ENCODE data around the gene TMEM272. TPM values are rescaled to one million over a fixed set of nuclear protein-coding genes. Genes with fewer than 3 reads are reported as not detected.

TMEM272 gene
- total RNA-seq, 1 experiment from 2014 or later, result 0.17 TPM

- BruUV-seq (replicated peaks), result no TSS peak
- RAD21 ChIA-PET (ENCODE audit: low non-redundant PET in 1 of 2, low total read pairs in 2 of 2, uncharacterized antibody in 2 of 2, unreplicated experiment in 2 of 2), result interaction anchor here in 1 of 2 experiments (0.6 kb wide), 1 partner anchor 265 kb away, joined by 5 read pairs; no protein-coding TSS in a partner anchor
- Histone ChIP-seq H3K36me3 (ENCODE audit: control insufficient read depth in 1 of 2, insufficient read depth in 2 of 2, low read length in 2 of 2) (no peaks in the 10 kb centered on the region), H4K20me1 (ENCODE audit: insufficient read depth) (no peaks in the 10 kb centered on the region), H3K9me2 (ENCODE audit: insufficient read depth) (no peaks in the 10 kb centered on the region), H2AFZ (ENCODE audit: low read depth, low read length, poor library complexity, severe bottlenecking) (no peak overlapping the region), H3K9ac (ENCODE audit: low read length) (no peak overlapping the region), H3K27me3 (ENCODE audit: insufficient read depth, low read length) (peaks cover 6% of the 10 kb centered on the region; the same call in 1 of the 2 replicates), H3K4me3 (replicated peaks in 1 of 2; ENCODE audit: low read depth in 1 of 2, low read length in 2 of 2) (no peak overlapping the region), H3K9me3 (ENCODE audit: control insufficient read depth in 1 of 2, insufficient read depth in 1 of 2, low read depth in 1 of 2, low read length in 2 of 2) (no peaks in the 10 kb centered on the region), H3K27ac (ENCODE audit: low read depth, low read length) (no peak overlapping the region), H3K79me2 (ENCODE audit: insufficient read depth, low read length) (no peaks in the 10 kb centered on the region), H3K4me2 (ENCODE audit: low read length) (no peak overlapping the region), H3K4me1 (ENCODE audit: control insufficient read depth in 1 of 2, insufficient read depth in 2 of 2, low read length in 2 of 2) (peaks cover 0 to 8% of the 10 kb centered on the region in 2 experiments; a peak in 3 of 4 replicates)
- DNase-seq (ENCODE audit: low read depth, low spot score) (no peak), ATAC-seq (no peak)
- TF ChIP-seq RAD21 (IDR thresholded peaks at IDR 0.05; ENCODE audit: low read depth), result no peak
- TF ChIP-seq YY1 (IDR thresholded peaks at IDR 0.05; ENCODE audit: extremely low read depth, insufficient replicate concordance, low read depth, low read length), result no peak
- TF ChIP-seq REST (IDR thresholded peaks at IDR 0.05; ENCODE audit: low read depth), result no peak
- TF ChIP-seq EGR1 (IDR thresholded peaks at IDR 0.05; ENCODE audit: low read depth), result no peak
- no peak for TF ChIP-seq ZFX (IDR thresholded peaks at IDR 0.05)
- no peak for TF ChIP-seq EZH2 (IDR thresholded peaks at IDR 0.05)
- TF ChIP-seq TCF7L2 (IDR thresholded peaks at IDR 0.05; ENCODE audit: borderline replicate concordance, extremely low read depth, insufficient read depth, insufficient read length), result no peak
- TF ChIP-seq ZBTB33 (IDR thresholded peaks at IDR 0.05; ENCODE audit: extremely low read depth, insufficient replicate concordance, low read length), result no peak
- TF ChIP-seq SP1 (IDR thresholded peaks at IDR 0.05; ENCODE audit: low read depth), result no peak
- no peak for TF ChIP-seq FOSL1 (IDR thresholded peaks at IDR 0.05; ENCODE audit: low read depth)
- no peak for TF ChIP-seq SIN3A (IDR thresholded peaks at IDR 0.05; ENCODE audit: low read depth)
- no peak for TF ChIP-seq MAX (IDR thresholded peaks at IDR 0.05)
- no peak for TF ChIP-seq ZNF274 (IDR thresholded peaks at IDR 0.05; ENCODE audit: low read depth, low read length)
- no peak for TF ChIP-seq EZH2phosphoT487 (IDR thresholded peaks at IDR 0.05; ENCODE audit: borderline replicate concordance)
- no peak for TF ChIP-seq CBX3 (IDR thresholded peaks at IDR 0.05; ENCODE audit: low read depth)
- TF ChIP-seq POLR2A (IDR thresholded peaks at IDR 0.05; ENCODE audit: borderline replicate concordance, extremely low read depth, insufficient read depth, insufficient read length), result no peak
- TF ChIP-seq CTCF (IDR thresholded peaks at IDR 0.05 in 2 of 3, conservative IDR thresholded peaks at IDR 0.05 in 1 of 3; ENCODE audit: borderline replicate concordance in 1 of 3, insufficient read depth in 1 of 3, low read depth in 2 of 3, low read length in 2 of 3), result no peak
- intact Hi-C loops (cut with micrococcal nuclease), result no loop called here
- POLR2A ChIA-PET, result no interaction called here
- CTCF ChIA-PET, result interaction anchor here (0.7 kb wide), 2 partner anchors 291 to 629 kb away, joined by 3 to 4 read pairs; partner anchors contain the start of gene VPS36
These were observed 23.4 kb downstream of the TMEM272 start for GRCh38 chr13:51821606-51822005.
